ENCODE results near the gene NIN. TPM values are rescaled to one million over a fixed set of nuclear protein-coding genes. Genes with fewer than 3 reads are reported as not detected.
A peak's percentile ranks its signal among the peaks of the same experiment; 100 is the strongest.

Gene NIN
- total RNA-seq, 1 donor from 2014 or later: 45.4 TPM

- Histone ChIP-seq H3K9me3 (ENCODE audit: insufficient read depth, low read depth, low read length) (no peaks in the 10 kb centered on the region), H3K4me2 (ENCODE audit: low read length) (peak overlapping the region; percentile 65), H3K27ac (ENCODE audit: low read depth, low read length) (peak overlapping the region; percentile 72), H3K4me1 (ENCODE audit: insufficient read depth, low read length) (peaks cover 13% of the 10 kb centered on the region), H3K27me3 (ENCODE audit: insufficient read depth, low read length) (no peaks in the 10 kb centered on the region), H4K20me1 (ENCODE audit: insufficient read depth, low read length) (no peaks in the 10 kb centered on the region), H3K9ac (ENCODE audit: low read length) (peak overlapping the region; percentile 48), H3K79me2 (ENCODE audit: insufficient read depth, low read length) (no peaks in the 10 kb centered on the region), H2AFZ (ENCODE audit: low read depth, low read length) (peak overlapping the region; percentile 7), H3K4me3 (ENCODE audit: insufficient read depth, low read depth, low read length) (no peak overlapping the region), H3K36me3 (ENCODE audit: insufficient read depth, low read length) (peaks cover 12% of the 10 kb centered on the region)
- TF ChIP-seq EZH2 (IDR thresholded peaks at IDR 0.05; ENCODE audit: insufficient read depth, low read length) (no peak), CTCF (IDR thresholded peaks at IDR 0.05; ENCODE audit: insufficient read depth, low read depth, low read length) (no peak)
- no peaks in the 10 kb centered on the region for H3K27me3 Mint-ChIP-seq (ENCODE audit: low read depth, unreplicated experiment)
- FAIRE-seq (peak; percentile 78), DNase-seq (ENCODE audit: low read depth) (peak; percentile 89)
- peaks cover 8% of the 10 kb centered on the region for H3K36me3 Mint-ChIP-seq (ENCODE audit: low read depth, unreplicated experiment)
- no peak overlapping the region for H3K4me3 Mint-ChIP-seq (ENCODE audit: unreplicated experiment)
- peaks cover 18% of the 10 kb centered on the region for H3K4me1 Mint-ChIP-seq (ENCODE audit: low read depth, unreplicated experiment)
- H3K9me3 Mint-ChIP-seq (ENCODE audit: unreplicated experiment): no peaks in the 10 kb centered on the region
- H3K27ac Mint-ChIP-seq (ENCODE audit: unreplicated experiment): peak overlapping the region; percentile 88
Measured at GRCh38 chr14:50775357-50775756, 55.6 kb downstream of the NIN start.

- H3K36me3 ChIP-seq (ENCODE audit: insufficient read depth, low read length): peaks cover 17% of the 10 kb centered on the region
- no peaks in the 10 kb centered on the region for H3K27me3 Mint-ChIP-seq (ENCODE audit: low read depth, unreplicated experiment)
- H3K27me3 ChIP-seq (ENCODE audit: insufficient read depth, low read length): no peaks in the 10 kb centered on the region
- H3K9me3 ChIP-seq (ENCODE audit: insufficient read depth, low read depth, low read length): no peaks in the 10 kb centered on the region
- DNase-seq (ENCODE audit: low read depth): no peak
- FAIRE-seq: no peak
- H3K4me3 ChIP-seq (ENCODE audit: insufficient read depth, low read depth, low read length): no peak overlapping the region
- H3K36me3 Mint-ChIP-seq (ENCODE audit: low read depth, unreplicated experiment): peaks cover 10% of the 10 kb centered on the region
- H2AFZ ChIP-seq (ENCODE audit: low read depth, low read length): peak overlapping the region; percentile 7
- H3K4me1 ChIP-seq (ENCODE audit: insufficient read depth, low read length): peaks cover 13% of the 10 kb centered on the region
- peak overlapping the region; percentile 88 for H3K27ac Mint-ChIP-seq (ENCODE audit: unreplicated experiment)
- H3K4me3 Mint-ChIP-seq (ENCODE audit: unreplicated experiment): no peak overlapping the region
- no peaks in the 10 kb centered on the region for H3K79me2 ChIP-seq (ENCODE audit: insufficient read depth, low read length)
- H3K9me3 Mint-ChIP-seq (ENCODE audit: unreplicated experiment): no peaks in the 10 kb centered on the region
- H3K4me2 ChIP-seq (ENCODE audit: low read length): peak overlapping the region; percentile 65
- H3K27ac ChIP-seq (ENCODE audit: low read depth, low read length): peak overlapping the region; percentile 72
- no peak for TF ChIP-seq CTCF (IDR thresholded peaks at IDR 0.05; ENCODE audit: insufficient read depth, low read depth, low read length)
- H4K20me1 ChIP-seq (ENCODE audit: insufficient read depth, low read length): no peaks in the 10 kb centered on the region
- H3K9ac ChIP-seq (ENCODE audit: low read length): peak overlapping the region; percentile 48
- peaks cover 18% of the 10 kb centered on the region for H3K4me1 Mint-ChIP-seq (ENCODE audit: low read depth, unreplicated experiment)
Measured at GRCh38 chr14:50774542-50775267, 56.3 kb downstream of the NIN start.

All from astrocyte (in vitro differentiated cells and primary cell).